ENCODE measurements around the gene USP43. TPM values are rescaled to one million over a fixed set of nuclear protein-coding genes. Genes with fewer than 3 reads are reported as not detected.
"Not testable (repeated sequence)": the region's sequence is repeated elsewhere in the genome, so short reads cannot be mapped to it uniquely, and the experiment has no call there.

USP43 gene
- polyA plus RNA-seq, 12 donors: 0.23 to 1.2 (median 0.52) TPM; not detected in 2

DNA sequence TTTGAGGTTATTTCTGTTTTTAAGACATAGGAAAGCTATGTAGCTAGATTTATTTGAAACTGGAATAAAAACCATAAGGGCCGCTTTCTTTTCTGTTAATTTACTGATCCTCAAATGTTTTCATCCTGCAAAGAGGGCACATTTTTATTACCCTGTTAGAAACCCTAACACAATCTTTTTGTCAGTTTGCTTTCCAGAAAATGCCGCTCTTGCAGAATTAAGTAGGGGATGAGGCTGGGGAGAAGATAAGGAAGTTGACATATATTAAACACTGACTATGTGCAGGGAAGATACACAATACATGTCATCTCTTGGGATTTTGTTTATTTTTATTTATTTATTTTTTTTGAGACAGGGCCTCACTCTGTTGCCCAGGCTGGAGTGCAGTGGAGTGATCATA lies 15.7 kb downstream of the USP43 start:
- DNase-seq: no peak

- DNase-seq: not testable (repeated sequence)
These were observed 18.2 kb downstream of the USP43 start for GRCh38 chr17:9663511-9663910.

DNA sequence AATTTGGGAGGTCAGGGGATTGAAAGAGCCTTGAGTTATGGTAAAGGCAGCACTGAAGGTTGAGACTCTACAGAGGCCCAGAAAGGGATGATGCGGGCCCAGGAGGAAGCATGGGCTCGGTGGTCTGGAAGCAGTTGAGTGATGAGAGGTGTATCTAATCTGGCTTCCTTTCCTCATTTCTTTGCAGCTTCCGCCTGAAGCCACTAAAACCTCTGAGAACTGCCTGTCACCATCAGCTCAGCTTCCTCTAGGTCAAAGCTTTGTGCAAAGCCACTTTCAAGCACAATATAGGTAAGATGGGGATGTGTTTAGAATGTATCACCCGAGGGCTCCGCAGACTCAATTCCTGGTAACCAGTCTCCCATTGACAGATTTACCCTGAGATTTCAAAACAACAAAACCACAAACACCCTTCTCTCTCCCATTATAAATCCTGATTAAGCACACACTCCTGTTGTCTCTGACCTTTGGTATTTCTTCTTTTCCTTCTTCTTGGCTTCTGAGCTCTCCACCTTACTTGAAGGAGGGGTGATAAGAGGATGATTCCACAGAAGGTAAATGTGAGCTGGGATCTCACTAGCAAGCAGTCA lies 21.2 kb downstream of the USP43 start:
- DNase-seq: no peak

GRCh38 chr17:9668517-9668916 lies 23.2 kb downstream of the USP43 start:
- no peak for DNase-seq

DNA sequence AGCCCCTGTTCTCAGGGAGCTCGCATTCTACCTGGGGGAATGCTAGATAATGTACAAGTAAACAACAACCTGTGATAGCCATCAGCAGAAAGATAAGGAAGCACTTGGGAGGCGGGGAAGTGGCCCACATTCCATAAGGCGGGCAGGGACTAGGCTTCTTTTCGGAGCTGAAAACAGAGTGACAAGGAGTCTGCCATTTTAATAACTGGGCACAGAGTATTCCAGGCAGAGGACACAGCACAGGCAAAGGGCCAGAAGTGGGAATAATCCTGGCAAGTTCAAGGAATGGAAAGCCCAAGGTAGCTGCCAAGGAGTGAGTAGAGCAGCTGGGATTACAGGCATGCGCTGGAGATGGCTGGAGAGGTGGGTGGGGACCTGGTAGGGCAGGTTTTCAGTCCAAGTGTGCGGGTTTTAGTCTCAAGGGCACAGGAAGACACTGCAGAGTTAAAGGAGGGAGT lies 24.3 kb downstream of the USP43 start:
- no peak for DNase-seq

DNA sequence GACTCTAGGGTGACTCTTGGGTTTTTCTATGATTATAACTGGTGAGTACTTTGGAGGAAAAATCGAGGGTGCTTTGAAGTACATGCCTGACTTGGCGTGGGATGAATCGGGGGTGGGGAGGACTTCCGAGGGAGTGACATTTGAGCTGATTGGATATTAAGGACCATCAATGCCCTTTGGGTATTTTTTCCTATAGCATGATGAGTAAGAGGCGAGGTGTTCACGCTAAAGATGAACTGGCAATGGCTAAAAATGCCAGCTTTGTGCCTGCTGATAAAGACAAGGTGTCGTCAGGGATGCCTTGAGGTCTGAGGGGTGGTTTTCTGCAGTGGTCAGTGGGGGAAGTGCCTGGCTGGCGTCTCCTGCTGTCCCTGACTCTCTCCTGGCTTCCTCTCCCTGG lies 25.3 kb downstream of the USP43 start:
- DNase-seq: no peak

DNA sequence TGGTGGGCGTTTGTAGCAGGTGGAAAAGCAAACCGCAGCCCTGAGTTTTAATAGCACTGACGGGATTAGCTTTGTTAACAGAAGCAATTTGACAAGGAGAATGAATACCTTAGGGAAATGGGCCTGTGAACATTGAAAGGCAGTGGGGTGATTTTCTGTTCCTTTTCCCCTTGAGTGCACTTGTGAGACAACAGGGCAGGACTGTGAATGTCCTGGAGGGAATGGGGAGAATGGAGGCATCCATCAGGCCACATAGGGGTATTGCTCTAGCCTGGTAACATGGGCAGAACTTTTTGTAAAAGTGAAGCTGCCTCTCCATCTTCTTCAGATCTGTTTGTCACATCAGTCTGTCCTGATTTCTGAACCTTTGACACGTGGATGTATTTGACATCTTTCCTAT lies 26.2 kb downstream of the USP43 start:
- DNase-seq: no peak

- DNase-seq: no peak
These were observed 26.9 kb downstream of the USP43 start for GRCh38 chr17:9672266-9672665.

- DNase-seq: no peak
These were observed 27.4 kb downstream of the USP43 start for GRCh38 chr17:9672691-9673090.

DNA sequence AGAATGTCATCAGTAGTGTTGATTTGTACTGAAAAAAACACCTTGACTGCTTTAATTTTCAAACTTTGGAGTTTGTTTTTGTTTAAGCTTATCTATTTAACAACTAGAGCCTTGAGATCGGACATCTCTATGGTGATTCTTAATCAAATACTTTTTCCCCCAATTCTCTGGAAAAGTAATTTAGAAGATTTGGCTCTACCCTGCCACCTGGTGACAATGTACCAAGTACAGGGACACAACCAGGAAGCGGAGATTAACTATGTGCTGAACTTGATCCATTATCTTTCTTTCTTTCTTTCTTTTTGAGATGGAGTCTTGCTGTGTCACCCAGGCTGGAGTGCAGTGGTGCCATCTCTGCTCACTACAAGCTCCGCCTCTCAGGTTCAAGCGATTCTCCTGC lies 30.8 kb downstream of the USP43 start:
- no peak for DNase-seq

GRCh38 chr17:9676820-9677310 lies 31.5 kb downstream of the USP43 start:
- no peak for DNase-seq

DNA sequence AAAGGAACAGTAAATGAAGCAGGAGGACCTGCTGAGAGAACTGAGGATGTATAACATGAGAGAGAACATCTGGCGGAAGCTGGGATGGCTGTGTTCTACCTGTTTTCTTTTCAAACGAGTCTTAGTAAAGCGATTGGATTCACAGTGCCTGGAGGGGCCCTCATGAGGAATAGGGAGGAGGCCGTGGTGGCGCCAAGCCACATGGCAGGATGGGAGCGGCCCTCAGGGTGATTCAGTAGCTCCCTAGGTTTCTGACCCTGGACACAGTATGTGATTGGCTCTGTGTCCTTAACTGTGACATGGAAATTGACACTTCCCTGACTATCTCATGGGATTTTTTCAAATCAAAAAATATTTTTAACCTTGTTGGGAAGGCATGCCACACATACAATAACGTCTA lies 32.1 kb downstream of the USP43 start:
- no peak for DNase-seq

GRCh38 chr17:9677896-9678295 lies 32.6 kb downstream of the USP43 start:
- DNase-seq: no peak

DNA sequence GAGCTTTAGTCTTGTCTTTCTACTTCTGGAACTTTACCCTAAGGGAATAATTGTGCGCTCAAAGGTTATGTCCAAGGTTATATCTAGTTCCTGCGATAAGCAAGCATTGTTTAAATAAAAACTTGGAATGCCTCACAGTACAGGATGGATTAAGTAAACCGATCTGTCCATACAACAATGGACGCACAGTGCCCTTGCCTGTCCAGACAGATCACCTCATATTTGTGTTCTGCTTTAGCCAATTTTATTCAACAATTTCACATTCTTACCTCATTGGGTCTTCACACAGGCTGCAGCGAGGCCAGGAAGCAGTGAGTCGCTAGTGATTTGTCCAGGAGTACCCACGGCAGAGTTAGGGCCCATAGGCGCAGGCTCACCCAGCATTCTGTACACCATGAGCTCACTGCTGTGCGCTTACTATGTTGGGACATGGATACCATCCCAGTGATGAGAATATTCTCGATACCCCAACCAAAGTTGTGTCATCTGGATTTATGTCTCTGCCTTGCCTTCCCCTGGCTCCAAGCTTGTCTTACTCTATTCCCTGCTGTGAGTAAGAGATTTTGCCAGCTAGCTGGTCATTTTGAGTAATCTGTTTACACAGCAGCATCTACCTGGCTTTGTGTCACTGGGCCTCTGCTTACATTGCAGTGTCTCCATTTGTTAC lies 39.8 kb downstream of the USP43 start:
- no peak for DNase-seq

DNA sequence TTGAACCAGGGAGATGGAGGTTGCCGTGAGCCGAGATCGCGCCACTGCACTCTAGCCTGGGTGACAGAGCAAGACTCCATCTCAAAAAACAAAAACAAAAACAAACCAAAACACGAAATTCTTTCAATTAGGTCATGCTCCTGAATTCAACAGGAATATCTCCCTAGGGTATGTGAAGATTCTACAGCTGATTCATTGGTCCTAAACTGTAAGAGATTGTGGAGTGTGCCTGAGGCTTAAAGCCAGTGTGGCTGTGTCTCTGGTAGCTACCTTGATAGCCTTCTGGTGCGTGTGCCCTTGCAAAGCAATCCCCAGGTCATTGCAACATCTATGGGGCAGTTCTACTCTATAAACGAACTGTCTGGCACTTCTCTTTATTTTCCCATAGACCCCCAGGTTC lies 48.4 kb downstream of the USP43 start:
- DNase-seq: no peak

DNA sequence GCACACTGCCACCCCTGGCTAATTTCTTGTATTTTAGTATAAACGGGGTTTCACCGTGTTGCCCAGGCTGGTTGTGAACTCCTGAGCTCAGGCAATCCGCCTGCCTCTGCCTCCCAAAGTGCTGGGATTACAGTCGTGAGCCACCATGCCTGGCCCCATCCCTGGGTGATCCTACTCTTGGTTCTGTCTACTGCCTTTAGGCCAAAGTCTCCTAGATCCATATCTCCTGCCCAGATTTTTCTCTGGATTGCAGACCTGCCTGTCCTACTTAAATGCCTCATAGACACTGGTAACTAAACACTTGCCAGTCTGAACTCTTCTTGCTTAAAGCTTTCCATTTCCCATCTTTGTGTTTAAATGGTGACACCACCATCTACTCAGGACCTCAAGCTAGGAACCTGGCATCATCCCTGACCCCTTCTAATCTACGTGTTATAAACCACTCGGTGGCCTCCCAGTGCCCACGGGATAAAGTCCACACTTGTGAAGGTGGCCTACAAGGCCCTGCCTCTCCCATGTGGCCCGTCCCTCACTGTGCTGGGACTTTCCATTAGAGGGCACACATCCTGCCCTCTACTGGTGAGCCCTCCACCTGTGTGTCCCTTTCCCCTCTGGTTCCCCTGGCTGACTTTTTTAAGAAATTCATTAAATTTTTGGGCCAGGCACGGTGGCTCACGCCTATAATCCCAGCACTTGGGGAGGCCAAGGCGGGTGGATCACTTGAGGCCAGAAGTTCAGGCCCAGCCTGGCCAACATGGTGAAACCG lies 51.1 kb downstream of the USP43 start:
- DNase-seq: no peak

DNA sequence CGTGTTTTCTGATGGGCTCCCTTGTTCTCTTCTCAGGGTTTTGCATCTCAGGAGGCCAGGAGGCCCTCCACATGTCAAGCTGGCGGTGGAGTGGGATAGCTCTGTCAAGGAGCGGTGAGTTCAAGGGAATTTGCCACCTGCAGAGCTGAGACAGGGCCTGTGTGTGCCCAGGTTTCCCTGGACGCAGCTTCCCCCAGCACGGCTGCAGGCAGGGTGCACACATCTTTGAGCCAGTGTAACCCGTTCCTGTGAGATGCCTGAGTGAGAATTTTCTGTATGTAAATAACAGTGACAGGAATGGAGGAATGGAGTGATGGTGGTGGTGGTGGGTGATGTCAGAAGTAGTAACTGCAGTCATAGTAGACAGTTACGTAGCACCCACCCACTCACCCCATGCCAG lies 54.8 kb downstream of the USP43 start:
- DNase-seq: no peak

- no peak for DNase-seq
These were observed 55.6 kb downstream of the USP43 start for GRCh38 chr17:9700754-9701476.

- DNase-seq: no peak
These were observed 57.2 kb downstream of the USP43 start for GRCh38 chr17:9702482-9702881.

- no peak for DNase-seq
These were observed 57.8 kb downstream of the USP43 start for GRCh38 chr17:9702914-9703780.

GRCh38 chr17:9703781-9704082 lies 58.4 kb downstream of the USP43 start:
- no peak for DNase-seq

Data from muscle of arm (tissue), 12 donors.